ENCODE results near the gene IGFBP7.

The IGFBP7 gene

GRCh38 chr4:57127361-57127760 is 17.2 kb upstream of the IGFBP7 start:
- DNase-seq, result no peak

- no peak for DNase-seq
Measured at GRCh38 chr4:57125996-57126395, 15.8 kb upstream of the IGFBP7 start.

- DNase-seq, result no peak
Measured at GRCh38 chr4:57124145-57124544, 14.0 kb upstream of the IGFBP7 start.

GRCh38 chr4:57122959-57123358 is 12.8 kb upstream of the IGFBP7 start:
- DNase-seq, result no peak

- no peak for DNase-seq
Measured at GRCh38 chr4:57119054-57119651, 9.0 kb upstream of the IGFBP7 start.

GRCh38 chr4:57117491-57117890 is 7.3 kb upstream of the IGFBP7 start:
- DNase-seq, result no peak

GRCh38 chr4:57116245-57116644 is 6.1 kb upstream of the IGFBP7 start:
- no peak for DNase-seq

GRCh38 chr4:57114973-57115372 is 4.8 kb upstream of the IGFBP7 start:
- no peak for DNase-seq

GRCh38 chr4:57113870-57114269 is 3.7 kb upstream of the IGFBP7 start:
- no peak for DNase-seq

GRCh38 chr4:57110640-57111511 is 691 bp upstream of the IGFBP7 start:
- no peak for DNase-seq

GRCh38 chr4:57109411-57109846 is 756 bp downstream of the IGFBP7 start:
- no peak for DNase-seq

GRCh38 chr4:57106181-57106580 is 4.0 kb downstream of the IGFBP7 start:
- DNase-seq, result no peak

- no peak for DNase-seq
Measured at GRCh38 chr4:57104706-57105560, 5.3 kb downstream of the IGFBP7 start.

- no peak for DNase-seq
Measured at GRCh38 chr4:57103051-57103450, 7.1 kb downstream of the IGFBP7 start.

GRCh38 chr4:57102050-57102624 is 8.0 kb downstream of the IGFBP7 start:
- DNase-seq, result no peak

- no peak for DNase-seq
Measured at GRCh38 chr4:57100979-57101651, 9.1 kb downstream of the IGFBP7 start.

- no peak for DNase-seq
Measured at GRCh38 chr4:57099363-57099762, 10.8 kb downstream of the IGFBP7 start.

GRCh38 chr4:57098941-57099340 is 11.2 kb downstream of the IGFBP7 start:
- DNase-seq, result no peak

GRCh38 chr4:57098415-57098814 is 11.8 kb downstream of the IGFBP7 start:
- DNase-seq, result no peak

- DNase-seq, result no peak
Measured at GRCh38 chr4:57097711-57098110, 12.5 kb downstream of the IGFBP7 start.

GRCh38 chr4:57095956-57096355 is 14.2 kb downstream of the IGFBP7 start:
- no peak for DNase-seq

GRCh38 chr4:57095245-57095644 is 14.9 kb downstream of the IGFBP7 start:
- DNase-seq, result no peak

GRCh38 chr4:57094832-57095223 is 15.4 kb downstream of the IGFBP7 start:
- DNase-seq, result no peak
